Amniotic stem cell (primary cell): ENCODE measurements around the gene MGAT5B.
"Not testable (repeated sequence)": the region's sequence is repeated elsewhere in the genome, so short reads cannot be mapped to it uniquely, and the experiment has no call there.

Source experiments
- DNase-seq: peaks from one replicate; lab custom pipeline; 2025; lab: John Stamatoyannopoulos, UW

Gene MGAT5B

GRCh38 chr17:76951375-76951905, 83.2 kb downstream of the MGAT5B start:
- no peak for DNase-seq

GRCh38 chr17:76952402-76952801, 84.2 kb downstream of the MGAT5B start:
- DNase-seq = no peak

- no peak for DNase-seq
Measured at GRCh38 chr17:76953066-76953465, 84.9 kb downstream of the MGAT5B start.

- no peak for DNase-seq
Measured at GRCh38 chr17:76953946-76954345, 85.7 kb downstream of the MGAT5B start.

GRCh38 chr17:76955191-76955590, 87.0 kb downstream of the MGAT5B start:
- no peak for DNase-seq

- no peak for DNase-seq
Measured at GRCh38 chr17:76956846-76957540, 88.8 kb downstream of the MGAT5B start.

- DNase-seq = no peak
Measured at GRCh38 chr17:76957678-76958464, 89.7 kb downstream of the MGAT5B start.

GRCh38 chr17:76958974-76959373, 90.8 kb downstream of the MGAT5B start:
- no peak for DNase-seq

- no peak for DNase-seq
Measured at GRCh38 chr17:76961869-76962268, 93.7 kb downstream of the MGAT5B start.

- DNase-seq = no peak
Measured at GRCh38 chr17:76962858-76963257, 94.7 kb downstream of the MGAT5B start.

GRCh38 chr17:76966016-76966415, 97.8 kb downstream of the MGAT5B start:
- DNase-seq = no peak

- DNase-seq = no peak
Measured at GRCh38 chr17:76966486-76967181, 98.4 kb downstream of the MGAT5B start.

GRCh38 chr17:76967762-76968161, 99.6 kb downstream of the MGAT5B start:
- DNase-seq = no peak

- no peak for DNase-seq
Measured at GRCh38 chr17:76968707-76969597, 100.7 kb downstream of the MGAT5B start.

GRCh38 chr17:76969598-76970172, 101.5 kb downstream of the MGAT5B start:
- DNase-seq = no peak

- not testable (repeated sequence) for DNase-seq
Measured at GRCh38 chr17:76970228-76970627, 102.0 kb downstream of the MGAT5B start.

- no peak for DNase-seq
Measured at GRCh38 chr17:76972046-76972641, 103.9 kb downstream of the MGAT5B start.

- no peak for DNase-seq
Measured at GRCh38 chr17:76973040-76973439, 104.8 kb downstream of the MGAT5B start.

GRCh38 chr17:76974721-76975120, 106.5 kb downstream of the MGAT5B start:
- DNase-seq = no peak

- not testable (repeated sequence) for DNase-seq
Measured at GRCh38 chr17:76978050-76978449, 109.8 kb downstream of the MGAT5B start.
